HG03196 (cell line): ENCODE data around the gene MYO18B.

Experiments used
- ATAC-seq: cut with Tn5 transposase; IDR thresholded peaks from one replicate; pipeline ENCODE4 v1.9.1; 2021; ENCODE audit not compliant: unreplicated experiment

Gene MYO18B

DNA sequence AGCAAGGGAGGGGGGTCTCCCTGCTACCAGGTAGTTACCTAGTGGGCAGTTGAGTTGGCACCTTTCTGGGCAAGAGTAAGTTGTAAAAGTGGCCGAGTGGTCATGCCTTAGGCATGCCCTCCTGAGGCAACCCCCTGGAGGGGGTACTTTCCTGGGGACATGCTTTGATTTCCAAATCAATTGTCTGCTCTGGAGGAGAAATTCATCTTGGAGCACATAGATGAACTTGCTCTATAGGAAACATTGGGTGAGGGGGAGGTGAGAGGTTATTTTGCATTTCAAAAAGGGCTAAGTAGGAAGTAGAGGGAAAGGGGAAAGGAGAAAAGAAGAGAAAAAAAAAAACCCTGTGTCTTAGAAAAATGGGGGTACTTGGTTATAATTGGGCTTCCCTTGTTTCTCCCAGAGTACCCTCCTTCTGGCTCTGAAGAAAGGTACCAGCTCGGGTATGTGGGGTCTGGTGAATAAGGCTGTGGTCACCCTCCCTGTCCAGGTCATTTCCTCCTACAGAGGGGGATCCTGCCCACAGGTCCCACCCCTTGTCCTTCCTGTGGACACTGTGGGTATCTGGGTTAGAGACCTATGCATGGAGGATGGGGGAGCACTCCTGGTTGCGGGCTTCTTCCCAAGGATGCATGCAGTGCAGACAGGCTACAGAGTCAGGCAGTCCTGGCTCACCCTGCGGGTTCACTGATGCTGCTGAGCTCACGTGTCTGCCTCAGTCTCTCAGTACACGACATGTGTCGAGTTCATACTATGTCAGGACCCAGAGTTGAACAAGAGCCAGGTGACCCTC is 193.5 kb downstream of the MYO18B start:
- no peak for ATAC-seq

GRCh38 chr22:25938151-25938550 is 196.2 kb downstream of the MYO18B start:
- no peak for ATAC-seq

- no peak for ATAC-seq
Measured at GRCh38 chr22:25939384-25939783, 197.4 kb downstream of the MYO18B start.

DNA sequence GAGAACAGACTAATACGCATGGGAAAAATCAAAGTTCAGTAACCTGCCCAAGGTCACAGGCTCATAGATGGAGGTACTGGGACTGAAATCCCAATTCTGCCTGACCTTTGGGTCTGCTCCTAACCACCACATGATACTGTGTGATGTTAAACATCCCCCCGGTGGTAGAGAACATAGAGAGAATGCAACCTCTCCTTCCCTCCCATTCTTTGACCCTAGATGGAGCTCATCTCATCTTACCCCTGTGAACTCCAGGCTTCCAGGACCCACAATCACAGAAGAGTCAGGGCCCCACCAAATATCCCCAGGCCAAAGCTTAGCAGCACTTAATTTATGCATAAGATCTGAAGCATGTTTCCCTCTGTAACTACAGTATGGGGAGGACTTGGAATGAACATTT is 198.5 kb downstream of the MYO18B start:
- no peak for ATAC-seq

- ATAC-seq = no peak
Measured at GRCh38 chr22:25941365-25941960, 199.5 kb downstream of the MYO18B start.

GRCh38 chr22:25942115-25942855 is 200.3 kb downstream of the MYO18B start:
- no peak for ATAC-seq

- ATAC-seq = no peak
Measured at GRCh38 chr22:25942856-25943411, 200.9 kb downstream of the MYO18B start.

DNA sequence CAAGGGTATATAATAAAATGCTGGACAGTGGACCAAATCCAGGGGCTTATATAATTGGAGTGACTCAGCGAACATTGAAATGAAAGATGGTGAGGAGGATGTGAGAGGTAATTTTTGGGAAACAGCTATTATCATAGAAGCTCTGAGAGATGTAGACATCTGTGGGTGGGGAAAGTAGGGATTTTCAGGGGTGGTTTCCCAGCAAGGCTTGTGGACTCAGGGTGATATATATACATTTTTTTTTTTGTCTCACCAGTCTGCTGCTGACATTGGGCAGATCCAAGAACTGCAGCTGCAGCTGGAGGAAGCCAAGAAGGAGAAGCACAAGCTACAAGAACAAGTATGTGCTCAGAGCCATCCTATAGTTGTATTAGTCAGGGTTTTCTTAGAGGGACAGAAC is 208.1 kb downstream of the MYO18B start:
- no peak for ATAC-seq

DNA sequence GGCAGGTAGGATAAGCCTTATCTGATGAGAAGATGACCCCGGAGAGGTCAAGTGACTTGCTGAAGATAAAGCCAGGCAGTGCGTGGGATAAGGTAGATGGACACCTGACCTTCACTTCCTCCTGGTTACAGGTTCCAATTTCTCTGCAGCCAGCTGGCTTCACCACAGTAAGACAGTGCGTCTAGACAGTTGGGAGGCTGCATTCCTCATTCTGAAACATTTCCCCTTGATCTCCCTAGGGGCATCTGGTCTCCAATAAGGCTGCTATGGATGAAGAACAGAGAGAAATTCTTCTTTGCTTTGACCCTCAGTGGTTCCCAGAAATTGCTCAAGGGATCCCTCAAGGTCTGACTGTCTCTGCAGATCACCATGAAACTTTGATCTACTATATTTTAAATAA is 211.3 kb downstream of the MYO18B start:
- ATAC-seq = no peak

- no peak for ATAC-seq
Measured at GRCh38 chr22:25953919-25954318, 211.9 kb downstream of the MYO18B start.

- ATAC-seq = no peak
Measured at GRCh38 chr22:25955323-25955722, 213.3 kb downstream of the MYO18B start.

DNA sequence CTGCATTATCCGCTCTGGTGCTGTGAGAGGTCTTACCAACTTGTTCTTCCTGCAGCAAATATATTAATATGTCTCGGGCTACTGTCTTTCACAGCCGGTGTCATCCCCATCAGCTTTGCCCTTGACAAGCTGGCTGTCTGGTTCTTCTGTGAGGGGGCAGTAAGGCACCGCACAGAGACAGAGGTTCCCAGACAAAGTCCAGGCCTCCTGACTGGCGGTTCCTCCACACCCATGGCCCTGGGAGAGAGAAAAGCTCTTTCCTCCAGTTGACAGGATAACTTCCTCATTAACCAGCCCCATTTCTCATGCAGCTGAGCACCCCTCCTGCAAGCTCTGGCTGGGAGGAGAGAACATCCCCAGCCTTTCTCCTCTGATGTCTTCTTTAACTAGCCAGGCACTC is 214.8 kb downstream of the MYO18B start:
- no peak for ATAC-seq

DNA sequence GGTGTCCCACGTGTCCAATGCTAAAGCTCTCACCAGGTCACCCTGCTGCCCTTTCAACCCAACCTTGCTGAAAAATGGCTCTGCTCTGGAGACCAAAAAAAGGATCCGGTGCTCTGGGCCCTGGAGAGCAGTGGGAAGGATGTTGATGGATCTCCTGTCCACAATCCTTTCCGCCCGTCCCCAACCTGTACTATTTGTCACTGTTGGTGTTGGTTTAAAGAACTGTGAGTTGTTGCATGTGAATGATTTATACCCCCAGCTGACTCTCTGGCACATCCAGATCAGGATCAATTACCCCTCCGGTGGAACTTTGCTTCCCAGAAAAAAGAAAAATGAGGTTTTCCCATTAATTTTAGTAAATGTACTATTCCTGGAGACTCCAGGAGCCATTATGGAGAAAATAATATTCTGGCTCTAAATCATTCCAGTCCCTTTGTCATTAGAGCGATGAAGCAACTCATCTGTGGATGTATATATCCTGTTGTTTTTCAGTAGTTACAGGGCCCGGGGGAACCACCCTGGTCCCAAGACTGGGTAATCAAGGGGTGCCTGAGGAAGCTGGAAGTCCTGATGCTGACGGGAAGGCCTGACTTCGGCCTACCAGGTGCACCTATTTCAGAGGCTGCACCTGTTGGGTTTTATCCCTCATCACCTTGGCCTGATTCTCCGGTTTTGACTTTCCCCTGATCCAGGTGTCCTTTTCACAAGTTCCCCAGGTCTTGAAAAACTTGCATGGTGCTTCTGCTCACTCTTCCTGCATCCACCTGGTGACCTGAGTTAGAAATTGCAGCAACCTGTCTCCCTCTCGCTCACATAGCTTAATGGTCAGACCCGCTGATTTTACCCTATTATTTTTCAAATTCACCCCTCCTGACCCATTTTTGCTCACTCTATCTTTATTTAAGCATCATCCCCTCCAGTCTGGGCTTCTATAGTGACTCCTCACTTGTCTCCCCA is 218.1 kb downstream of the MYO18B start:
- ATAC-seq = no peak

DNA sequence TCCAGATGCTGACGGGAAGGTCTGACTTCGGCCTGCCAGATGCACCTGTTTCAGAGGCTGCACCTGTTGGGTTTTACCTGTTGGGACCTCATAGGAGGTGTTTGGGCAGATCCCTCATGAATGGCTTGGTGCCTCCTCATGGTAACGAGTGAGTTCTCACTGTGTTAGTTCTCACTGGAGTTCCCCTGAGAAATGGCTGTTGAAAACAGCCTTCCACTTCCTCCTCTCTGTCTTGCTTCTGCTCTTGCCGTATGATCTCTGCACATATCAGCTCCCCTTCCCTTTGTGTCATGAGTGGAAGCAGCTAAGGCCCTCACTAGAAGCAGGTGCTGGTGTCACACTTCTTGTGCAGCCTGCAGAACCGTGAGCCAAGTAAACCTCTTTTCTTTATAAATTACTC is 219.7 kb downstream of the MYO18B start:
- ATAC-seq = no peak

GRCh38 chr22:25962711-25963110 is 220.7 kb downstream of the MYO18B start:
- no peak for ATAC-seq

DNA sequence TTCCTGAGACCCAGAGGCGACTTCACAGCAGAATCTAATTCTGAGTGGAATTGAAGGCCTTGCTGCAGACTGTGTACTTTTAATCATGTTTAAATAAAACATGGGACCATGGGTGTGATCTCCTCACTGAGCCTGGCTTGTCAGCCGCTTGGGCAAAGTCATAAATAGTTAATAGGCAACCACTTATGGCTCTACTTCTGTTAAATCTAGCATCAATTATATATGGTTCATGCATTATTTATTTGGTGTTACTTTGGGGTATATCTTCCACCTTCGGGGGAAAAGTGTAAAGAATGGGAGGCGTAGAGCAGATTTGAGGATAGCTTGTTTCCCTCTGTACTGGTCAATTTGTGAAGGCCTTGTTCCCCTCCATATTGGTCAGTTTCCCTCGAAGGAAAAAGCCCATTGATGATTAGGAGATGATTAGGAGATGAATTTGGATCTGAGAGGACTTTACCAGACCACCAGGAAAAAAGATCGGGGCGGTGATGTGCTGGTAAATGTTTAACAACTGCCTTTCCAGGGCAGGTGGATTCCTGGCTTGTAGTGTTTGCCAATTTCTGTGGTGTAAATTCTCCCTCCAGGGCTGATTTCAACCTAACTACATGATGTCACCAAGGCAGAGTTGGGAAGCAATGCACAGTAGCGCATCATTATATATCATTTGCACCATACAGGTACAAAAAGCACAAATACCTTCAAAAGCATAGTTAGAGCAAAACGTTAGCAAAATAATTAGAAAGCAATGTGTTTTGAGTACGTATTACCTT is 223.2 kb downstream of the MYO18B start:
- no peak for ATAC-seq

- no peak for ATAC-seq
Measured at GRCh38 chr22:25966448-25966913, 224.5 kb downstream of the MYO18B start.

DNA sequence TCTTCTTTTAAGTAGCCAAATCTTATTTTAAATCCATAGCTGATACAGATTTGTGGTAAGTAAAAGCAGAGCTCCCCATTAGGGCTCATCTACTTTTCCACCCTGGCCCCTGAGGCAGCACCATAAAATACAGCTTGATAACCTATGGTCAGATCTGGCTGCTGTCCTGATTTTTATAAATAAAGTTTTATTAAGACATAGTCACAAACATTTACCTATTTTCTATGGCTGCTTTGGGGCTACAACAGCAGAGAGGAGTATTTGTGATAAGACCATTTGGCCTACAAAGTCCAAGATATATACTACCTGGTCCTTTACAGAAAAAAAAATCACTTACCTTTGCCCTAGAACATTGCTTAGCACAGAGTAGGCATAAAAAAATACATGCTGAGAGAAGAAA is 227.3 kb downstream of the MYO18B start:
- no peak for ATAC-seq

DNA sequence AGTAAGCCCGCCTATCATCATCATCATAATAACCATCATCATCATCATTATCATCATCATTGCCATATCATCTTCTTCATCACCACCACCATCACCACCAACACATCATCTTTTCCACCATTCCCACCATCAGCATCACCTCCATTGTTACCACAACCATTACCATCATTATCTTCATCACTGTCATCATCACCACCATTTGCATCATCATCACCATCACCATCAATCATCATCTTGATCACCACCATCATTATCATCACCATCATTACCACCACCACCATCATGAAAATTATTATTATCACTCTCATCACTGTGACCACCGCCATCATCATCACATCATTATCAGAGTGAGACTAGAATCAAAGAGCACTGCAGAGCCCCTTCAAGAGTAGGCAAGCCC is 227.9 kb downstream of the MYO18B start:
- no peak for ATAC-seq
